Measurements from ENCODE around the gene HRAS. TPM values are rescaled to one million over a fixed set of nuclear protein-coding genes. Genes with fewer than 3 reads are reported as not detected.

HRAS gene
- total RNA-seq, 1 experiment from 2014 or later: 47.2 TPM

DNA sequence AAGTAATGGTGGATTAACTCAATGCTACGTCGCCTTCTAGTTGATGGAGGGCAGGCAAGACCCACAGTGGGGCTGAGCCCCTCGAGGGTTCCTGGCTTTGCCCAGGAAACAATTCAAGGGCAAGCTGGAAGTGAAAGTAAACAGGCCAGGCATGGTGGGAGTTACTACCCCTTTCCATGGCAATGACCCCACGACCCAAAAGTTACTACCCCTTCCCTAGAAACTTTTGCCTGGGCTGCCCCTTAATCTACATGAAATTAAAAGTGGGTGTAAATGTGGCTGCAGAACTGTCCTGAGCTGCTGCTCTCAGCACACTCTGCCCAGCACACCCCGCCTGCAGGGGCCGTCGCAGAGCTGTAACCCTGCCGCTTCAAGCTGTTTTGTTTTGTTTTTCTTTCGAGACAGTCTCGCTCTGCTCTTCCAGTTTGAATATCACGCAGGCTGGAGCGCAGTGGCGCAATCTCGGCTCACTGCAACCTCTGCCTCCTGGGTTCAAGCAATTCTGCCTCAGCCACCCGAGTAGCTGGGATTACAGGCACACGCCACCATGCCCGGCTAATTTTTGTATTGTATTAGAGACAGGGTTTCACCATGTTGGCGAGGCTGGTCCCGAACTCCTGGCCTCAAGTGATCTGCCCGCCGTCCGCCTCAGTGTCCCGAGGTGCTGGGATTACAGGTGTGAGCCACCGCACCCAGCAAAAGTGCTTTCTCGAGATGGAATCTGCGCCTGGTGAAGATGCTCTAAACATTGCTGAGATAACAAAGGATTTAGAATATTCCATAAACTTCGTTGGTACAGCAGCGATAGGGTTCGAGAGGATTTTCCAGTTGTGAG, 22.4 kb downstream of the HRAS start:
- DNase-seq: no peak
- ChIA-PET POLR2A (ENCODE audit: unreplicated experiment) (no interaction called here), CTCF (no interaction called here)
- no peaks in the 10 kb centered on the region for H4K20me1 ChIP-seq (ENCODE audit: insufficient read depth)
- H3K4me3 ChIP-seq: no peak overlapping the region
- H3K4me2 ChIP-seq: no peak overlapping the region
- H3K9me3 ChIP-seq (ENCODE audit: insufficient read depth, low read depth): no peaks in the 10 kb centered on the region
- intact Hi-C loops (cut with micrococcal nuclease; ENCODE audit: unreplicated experiment): no loop called here
- H2AFZ ChIP-seq: no peak overlapping the region
- no peaks in the 10 kb centered on the region for H3F3A ChIP-seq (ENCODE audit: insufficient read depth, low read depth)
- H3K9me2 ChIP-seq (ENCODE audit: insufficient read depth): no peaks in the 10 kb centered on the region
- no TSS peak for BruUV-seq (replicated peaks)
- no peaks in the 10 kb centered on the region for H3K79me2 ChIP-seq (ENCODE audit: low read depth)
- TF ChIP-seq EZH2 (IDR thresholded peaks at IDR 0.05; ENCODE audit: low read depth) (no peak), CTCF (conservative IDR thresholded peaks at IDR 0.05) (no peak)
- H3K36me3 ChIP-seq (ENCODE audit: low read depth): no peaks in the 10 kb centered on the region
- H3K27me3 ChIP-seq (ENCODE audit: insufficient read depth, low read depth): no peaks in the 10 kb centered on the region
- no peak overlapping the region for H3K27ac ChIP-seq
- H3K4me1 ChIP-seq (replicated peaks; ENCODE audit: insufficient read depth): no peaks in the 10 kb centered on the region

- peaks cover 4% of the 10 kb centered on the region for H3F3A ChIP-seq (ENCODE audit: insufficient read depth, low read depth)
- no peak overlapping the region for H3K4me2 ChIP-seq
- no peaks in the 10 kb centered on the region for H3K27me3 ChIP-seq (ENCODE audit: insufficient read depth, low read depth)
- H3K36me3 ChIP-seq (ENCODE audit: low read depth): no peaks in the 10 kb centered on the region
- DNase-seq: no peak
- POLR2A ChIA-PET (ENCODE audit: unreplicated experiment): no interaction called here
- intact Hi-C loops (cut with micrococcal nuclease; ENCODE audit: unreplicated experiment): no loop called here
- H3K27ac ChIP-seq: no peak overlapping the region
- no peaks in the 10 kb centered on the region; the same call in 1 of the 2 replicates for H4K20me1 ChIP-seq (ENCODE audit: insufficient read depth)
- H2AFZ ChIP-seq: no peak overlapping the region
- TF ChIP-seq EZH2 (IDR thresholded peaks at IDR 0.05; ENCODE audit: low read depth): no peak
- no peak for TF ChIP-seq CTCF (conservative IDR thresholded peaks at IDR 0.05)
- H3K9me2 ChIP-seq (ENCODE audit: insufficient read depth): no peaks in the 10 kb centered on the region
- H3K79me2 ChIP-seq (ENCODE audit: low read depth): peaks cover 22% of the 10 kb centered on the region
- H3K4me3 ChIP-seq: no peak overlapping the region
- CTCF ChIA-PET: no interaction called here
- BruUV-seq (replicated peaks): no TSS peak
- H3K4me1 ChIP-seq (replicated peaks; ENCODE audit: insufficient read depth): peaks cover 5% of the 10 kb centered on the region; the same call in 1 of the 2 replicates
- H3K9me3 ChIP-seq (ENCODE audit: insufficient read depth, low read depth): no peaks in the 10 kb centered on the region
Measured at GRCh38 chr11:508956-509355, 26.4 kb downstream of the HRAS start.

GRCh38 chr11:507727-508515, 27.5 kb downstream of the HRAS start:
- H3K4me1 ChIP-seq (replicated peaks; ENCODE audit: insufficient read depth): peaks cover 5% of the 10 kb centered on the region; the same call in 1 of the 2 replicates
- ChIA-PET CTCF (no interaction called here), POLR2A (ENCODE audit: unreplicated experiment) (no interaction called here)
- no peaks in the 10 kb centered on the region for H3K9me3 ChIP-seq (ENCODE audit: insufficient read depth, low read depth)
- no peak for DNase-seq
- H3K36me3 ChIP-seq (ENCODE audit: low read depth): no peaks in the 10 kb centered on the region
- no peak overlapping the region for H2AFZ ChIP-seq
- peak overlapping the region; percentile 79 for H3K4me2 ChIP-seq
- no peaks in the 10 kb centered on the region for H3K27me3 ChIP-seq (ENCODE audit: insufficient read depth, low read depth)
- BruUV-seq (replicated peaks): no TSS peak
- no peak for TF ChIP-seq EZH2 (IDR thresholded peaks at IDR 0.05; ENCODE audit: low read depth)
- H3F3A ChIP-seq (ENCODE audit: insufficient read depth, low read depth): peaks cover 4% of the 10 kb centered on the region
- H4K20me1 ChIP-seq (ENCODE audit: insufficient read depth): no peaks in the 10 kb centered on the region; the same call in 1 of the 2 replicates
- peaks cover 26% of the 10 kb centered on the region for H3K79me2 ChIP-seq (ENCODE audit: low read depth)
- no peak overlapping the region for H3K27ac ChIP-seq
- H3K4me3 ChIP-seq: peak overlapping the region; percentile 57
- H3K9me2 ChIP-seq (ENCODE audit: insufficient read depth): no peaks in the 10 kb centered on the region
- intact Hi-C loops (cut with micrococcal nuclease; ENCODE audit: unreplicated experiment): loop anchor here (1.0 to 2.0 kb wide), 2 partner anchors 29 to 58 kb away; partner anchors contain the start of genes LRRC56 and PTDSS2
